ENCODE measurements around the gene ACAN. TPM values are rescaled to one million over a fixed set of nuclear protein-coding genes. Genes with fewer than 3 reads are reported as not detected.

ACAN gene
- total RNA-seq, 1 experiment from 2014 or later, result 0.50 TPM

- Histone ChIP-seq H3K79me1 (ENCODE audit: insufficient read depth, low read depth, low read length, poor library complexity, severe bottlenecking) (peaks cover 24% of the 10 kb centered on the region), H3K4ac (ENCODE audit: low read depth, low read length) (no peak overlapping the region), H3K27me3 (ENCODE audit: insufficient read depth, low read length) (no peaks in the 10 kb centered on the region), H4K91ac (ENCODE audit: insufficient read length, low read depth, low read length) (no peak overlapping the region), H2BK12ac (ENCODE audit: insufficient read length, low read depth, low read length) (no peak overlapping the region), H3K23me2 (ENCODE audit: insufficient read length, low read depth, low read length, poor library complexity, severe bottlenecking) (peaks cover 5% of the 10 kb centered on the region), H2BK20ac (ENCODE audit: low read depth, low read length, poor library complexity, severe bottlenecking) (no peak overlapping the region), H3K23ac (ENCODE audit: insufficient read length, low read depth, low read length) (no peak overlapping the region), H3K4me1 (ENCODE audit: insufficient read depth, low read length) (peaks cover 8% of the 10 kb centered on the region), H4K8ac (replicated peaks; ENCODE audit: insufficient read length, low read depth, low read length) (no peak overlapping the region), H2BK15ac (ENCODE audit: low read depth, low read length) (no peak overlapping the region), H4K5ac (ENCODE audit: insufficient read length, low read depth, low read length) (no peak overlapping the region), H3K14ac (ENCODE audit: insufficient read depth, low read length) (no peak overlapping the region), H3K56ac (ENCODE audit: insufficient read length, low read depth, low read length) (no peak overlapping the region), H2BK120ac (ENCODE audit: low read depth, low read length, poor library complexity, severe bottlenecking) (no peak overlapping the region), H3K9ac (ENCODE audit: extremely low read depth, insufficient read length, low read length) (no peak overlapping the region), H3K27ac (ENCODE audit: insufficient read length, low read depth, low read length) (no peak overlapping the region), H2BK5ac (ENCODE audit: insufficient read length, low read length) (no peak overlapping the region), H3T11ph (ENCODE audit: low read length) (no peak overlapping the region), H3K9me3 (ENCODE audit: control insufficient read depth, low read depth, low read length) (no peaks in the 10 kb centered on the region), H3K4me2 (ENCODE audit: insufficient read depth, insufficient read length, low read length) (no peak overlapping the region), H2AK5ac (ENCODE audit: insufficient read length, low read length) (no peak overlapping the region), H3K18ac (ENCODE audit: insufficient read length, low read depth, low read length) (no peak overlapping the region), H4K20me1 (ENCODE audit: control insufficient read depth, insufficient read depth, insufficient read length) (no peaks in the 10 kb centered on the region), H2AFZ (ENCODE audit: low read length) (no peak overlapping the region), H3K79me2 (ENCODE audit: insufficient read depth, low read length) (peaks cover 18% of the 10 kb centered on the region; the same call in 1 of the 2 replicates)
- H3K27ac Mint-ChIP-seq, result peak overlapping the region in 2 of 3 experiments; percentile 39 to 95; a peak in 3 of 7 replicates
- no CpG with 5 or more reads among the region's 14 CpGs for WGBS (ENCODE audit: extremely low coverage, insufficient read length, low lambda C conversion rate)
- H3K4me3 Mint-ChIP-seq, result peak overlapping the region in 1 of 2 experiments; percentile 54; a peak in 2 of 5 replicates
- H3K27me3 Mint-ChIP-seq (ENCODE audit: low read depth), result no peaks in the 10 kb centered on the region
- H3K9me3 Mint-ChIP-seq, result no peaks in the 10 kb centered on the region; a peak in 1 of 5 replicates
- H3K4me1 Mint-ChIP-seq, result peaks cover 53 to 92% of the 10 kb centered on the region in 2 experiments
- H3K36me3 Mint-ChIP-seq (ENCODE audit: insufficient read depth in 1 of 3, low read depth in 3 of 3), result peaks cover 87 to 100% (median 94%) of the 10 kb centered on the region in 3 experiments
- TF ChIP-seq, protein P1, sequence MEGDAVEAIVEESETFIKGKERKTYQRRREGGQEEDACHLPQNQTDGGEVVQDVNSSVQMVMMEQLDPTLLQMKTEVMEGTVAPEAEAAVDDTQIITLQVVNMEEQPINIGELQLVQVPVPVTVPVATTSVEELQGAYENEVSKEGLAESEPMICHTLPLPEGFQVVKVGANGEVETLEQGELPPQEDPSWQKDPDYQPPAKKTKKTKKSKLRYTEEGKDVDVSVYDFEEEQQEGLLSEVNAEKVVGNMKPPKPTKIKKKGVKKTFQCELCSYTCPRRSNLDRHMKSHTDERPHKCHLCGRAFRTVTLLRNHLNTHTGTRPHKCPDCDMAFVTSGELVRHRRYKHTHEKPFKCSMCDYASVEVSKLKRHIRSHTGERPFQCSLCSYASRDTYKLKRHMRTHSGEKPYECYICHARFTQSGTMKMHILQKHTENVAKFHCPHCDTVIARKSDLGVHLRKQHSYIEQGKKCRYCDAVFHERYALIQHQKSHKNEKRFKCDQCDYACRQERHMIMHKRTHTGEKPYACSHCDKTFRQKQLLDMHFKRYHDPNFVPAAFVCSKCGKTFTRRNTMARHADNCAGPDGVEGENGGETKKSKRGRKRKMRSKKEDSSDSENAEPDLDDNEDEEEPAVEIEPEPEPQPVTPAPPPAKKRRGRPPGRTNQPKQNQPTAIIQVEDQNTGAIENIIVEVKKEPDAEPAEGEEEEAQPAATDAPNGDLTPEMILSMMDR (conservative IDR thresholded peaks at IDR 0.05), result no peak
- no peak for DNase-seq
These were observed 103.9 kb downstream of the ACAN start for GRCh38 chr15:88907111-88907510.
